ENCODE results near the gene IRGQ. TPM values are rescaled to one million over a fixed set of nuclear protein-coding genes. Genes with fewer than 3 reads are reported as not detected.

The IRGQ gene
- total RNA-seq, 1 experiment from 2014 or later = 24.1 TPM

GRCh38 chr19:43595605-43595998 lies 332 bp downstream of the IRGQ start:
- H3K36me3 Mint-ChIP-seq (ENCODE audit: insufficient read depth in 1 of 3, low read depth in 3 of 3) = peaks cover 16 to 37% (median 33%) of the 10 kb centered on the region in 3 experiments

More at GRCh38 chr19:43595605-43595998, 332 bp downstream of the IRGQ start:
- no peaks in the 10 kb centered on the region for H4K20me1 ChIP-seq (ENCODE audit: control insufficient read depth, insufficient read depth, insufficient read length)
- no peaks in the 10 kb centered on the region for H3K27me3 Mint-ChIP-seq (ENCODE audit: low read depth)
- H3K14ac ChIP-seq (ENCODE audit: insufficient read depth, low read length) = peak overlapping the region; percentile 26; the same call in 1 of the 2 replicates
- peak overlapping the region; percentile 71 for H3K9ac ChIP-seq (ENCODE audit: extremely low read depth, insufficient read length, low read length)
- H3K23ac ChIP-seq (ENCODE audit: insufficient read length, low read depth, low read length) = no peak overlapping the region
- no peak overlapping the region for H3K4ac ChIP-seq (ENCODE audit: low read depth, low read length)
- H3K4me1 Mint-ChIP-seq = peaks cover 18 to 25% of the 10 kb centered on the region in 2 experiments
- peak overlapping the region; percentile 94 to 99 (median 99) for H3K27ac Mint-ChIP-seq
- peak overlapping the region; percentile 20 for H3K18ac ChIP-seq (ENCODE audit: insufficient read length, low read depth, low read length)
- no peak overlapping the region for H3K27ac ChIP-seq (ENCODE audit: insufficient read length, low read depth, low read length)
- no peak overlapping the region for H2BK20ac ChIP-seq (ENCODE audit: low read depth, low read length, poor library complexity, severe bottlenecking)
- no peaks in the 10 kb centered on the region for H3K27me3 ChIP-seq (ENCODE audit: insufficient read depth, low read length)
- H3K9me3 Mint-ChIP-seq = no peaks in the 10 kb centered on the region; a peak in 1 of 5 replicates
- no peak overlapping the region for H3K56ac ChIP-seq (ENCODE audit: insufficient read length, low read depth, low read length)
- H2BK120ac ChIP-seq (ENCODE audit: low read depth, low read length, poor library complexity, severe bottlenecking) = no peak overlapping the region
- no peaks in the 10 kb centered on the region for H3K9me3 ChIP-seq (ENCODE audit: control insufficient read depth, low read depth, low read length)
- no peak overlapping the region for H2BK15ac ChIP-seq (ENCODE audit: low read depth, low read length)
- peak overlapping the region; percentile 92 to 95 for H3K4me3 Mint-ChIP-seq
- H4K8ac ChIP-seq (replicated peaks; ENCODE audit: insufficient read length, low read depth, low read length) = no peak overlapping the region
- WGBS (ENCODE audit: extremely low coverage, insufficient read length, low lambda C conversion rate) = no CpG with 5 or more reads among the region's 18 CpGs
- no peak overlapping the region for H4K5ac ChIP-seq (ENCODE audit: insufficient read length, low read depth, low read length)
- H2AFZ ChIP-seq (ENCODE audit: low read length) = no peak overlapping the region
- H2BK12ac ChIP-seq (ENCODE audit: insufficient read length, low read depth, low read length) = no peak overlapping the region
- H3K79me2 ChIP-seq (ENCODE audit: insufficient read depth, low read length) = peaks cover 4% of the 10 kb centered on the region; the same call in 1 of the 2 replicates
- H3K23me2 ChIP-seq (ENCODE audit: insufficient read length, low read depth, low read length, poor library complexity, severe bottlenecking) = peaks cover 20% of the 10 kb centered on the region
- no peak overlapping the region for H4K91ac ChIP-seq (ENCODE audit: insufficient read length, low read depth, low read length)
- no peak for DNase-seq
- no peak overlapping the region for H2AK5ac ChIP-seq (ENCODE audit: insufficient read length, low read length)
- no peak overlapping the region for H3T11ph ChIP-seq (ENCODE audit: low read length)
- peak overlapping the region; percentile 79 for H3K4me2 ChIP-seq (ENCODE audit: insufficient read depth, insufficient read length, low read length)
- 0 out of 2 replicates have a peak, but pooled peaks cover 3% of the 10 kb centered on the region for H3K4me1 ChIP-seq (ENCODE audit: insufficient read depth, low read length)
- TF ChIP-seq, protein P1, sequence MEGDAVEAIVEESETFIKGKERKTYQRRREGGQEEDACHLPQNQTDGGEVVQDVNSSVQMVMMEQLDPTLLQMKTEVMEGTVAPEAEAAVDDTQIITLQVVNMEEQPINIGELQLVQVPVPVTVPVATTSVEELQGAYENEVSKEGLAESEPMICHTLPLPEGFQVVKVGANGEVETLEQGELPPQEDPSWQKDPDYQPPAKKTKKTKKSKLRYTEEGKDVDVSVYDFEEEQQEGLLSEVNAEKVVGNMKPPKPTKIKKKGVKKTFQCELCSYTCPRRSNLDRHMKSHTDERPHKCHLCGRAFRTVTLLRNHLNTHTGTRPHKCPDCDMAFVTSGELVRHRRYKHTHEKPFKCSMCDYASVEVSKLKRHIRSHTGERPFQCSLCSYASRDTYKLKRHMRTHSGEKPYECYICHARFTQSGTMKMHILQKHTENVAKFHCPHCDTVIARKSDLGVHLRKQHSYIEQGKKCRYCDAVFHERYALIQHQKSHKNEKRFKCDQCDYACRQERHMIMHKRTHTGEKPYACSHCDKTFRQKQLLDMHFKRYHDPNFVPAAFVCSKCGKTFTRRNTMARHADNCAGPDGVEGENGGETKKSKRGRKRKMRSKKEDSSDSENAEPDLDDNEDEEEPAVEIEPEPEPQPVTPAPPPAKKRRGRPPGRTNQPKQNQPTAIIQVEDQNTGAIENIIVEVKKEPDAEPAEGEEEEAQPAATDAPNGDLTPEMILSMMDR (conservative IDR thresholded peaks at IDR 0.05) = no peak
- no peaks in the 10 kb centered on the region for H3K79me1 ChIP-seq (ENCODE audit: insufficient read depth, low read depth, low read length, poor library complexity, severe bottlenecking)
- no peak overlapping the region for H2BK5ac ChIP-seq (ENCODE audit: insufficient read length, low read length)
